ENCODE measurements around the gene CA12. TPM values are rescaled to one million over a fixed set of nuclear protein-coding genes. Genes with fewer than 3 reads are reported as not detected.

Gene CA12
- total RNA-seq, 1 donor from 2014 or later = 89.6 TPM

- H3K9me3 ChIP-seq = no peaks in the 10 kb centered on the region
- H3K4me1 ChIP-seq = peaks cover 4% of the 10 kb centered on the region
- intact Hi-C loops (cut with DNase I) = no loop called here
- no peak for DNase-seq (ENCODE audit: extremely low spot score in 2 of 2)
- TF ChIP-seq POLR2AphosphoS5 (IDR thresholded peaks at IDR 0.05; ENCODE audit: insufficient read depth in 1 of 2, low read depth in 1 of 2) (no peak), CTCF (IDR thresholded peaks at IDR 0.05) (no peak), POLR2A (IDR thresholded peaks at IDR 0.05) (no peak)
- no peaks in the 10 kb centered on the region for H3K36me3 ChIP-seq
- H3K27ac ChIP-seq = no peak overlapping the region
- H3K4me3 ChIP-seq = no peak overlapping the region
- no peaks in the 10 kb centered on the region for H3K27me3 ChIP-seq
These were observed 23.2 kb downstream of the CA12 start for GRCh38 chr15:63358241-63359029.

- Histone ChIP-seq H3K9me3 (no peaks in the 10 kb centered on the region), H3K4me3 (no peak overlapping the region), H3K4me1 (peaks cover 4% of the 10 kb centered on the region), H3K27me3 (no peaks in the 10 kb centered on the region), H3K27ac (no peak overlapping the region), H3K36me3 (no peaks in the 10 kb centered on the region)
- intact Hi-C loops (cut with DNase I) = no loop called here
- no peak for DNase-seq (ENCODE audit: extremely low spot score in 2 of 2)
- TF ChIP-seq CTCF (IDR thresholded peaks at IDR 0.05) = no peak
- TF ChIP-seq POLR2AphosphoS5 (IDR thresholded peaks at IDR 0.05; ENCODE audit: insufficient read depth in 1 of 2, low read depth in 1 of 2) = no peak
- TF ChIP-seq POLR2A (IDR thresholded peaks at IDR 0.05) = no peak
These were observed 23.9 kb downstream of the CA12 start for GRCh38 chr15:63357731-63358130.

GRCh38 chr15:63357061-63357460, 24.6 kb downstream of the CA12 start:
- H3K4me3 ChIP-seq = no peak overlapping the region
- peaks cover 9% of the 10 kb centered on the region for H3K4me1 ChIP-seq
- no peaks in the 10 kb centered on the region for H3K27me3 ChIP-seq
- no peak for TF ChIP-seq POLR2A (IDR thresholded peaks at IDR 0.05)
- no peak for TF ChIP-seq CTCF (IDR thresholded peaks at IDR 0.05)
- no peak for TF ChIP-seq POLR2AphosphoS5 (IDR thresholded peaks at IDR 0.05; ENCODE audit: insufficient read depth in 1 of 2, low read depth in 1 of 2)
- H3K27ac ChIP-seq = no peak overlapping the region
- intact Hi-C loops (cut with DNase I) = no loop called here
- DNase-seq (ENCODE audit: extremely low spot score in 2 of 2) = no peak
- no peaks in the 10 kb centered on the region for H3K36me3 ChIP-seq
- no peaks in the 10 kb centered on the region for H3K9me3 ChIP-seq

GRCh38 chr15:63354821-63355650, 26.6 kb downstream of the CA12 start:
- intact Hi-C loops (cut with DNase I) = no loop called here
- TF ChIP-seq POLR2A (IDR thresholded peaks at IDR 0.05) = no peak
- no peak for TF ChIP-seq CTCF (IDR thresholded peaks at IDR 0.05)
- no peak for TF ChIP-seq POLR2AphosphoS5 (IDR thresholded peaks at IDR 0.05; ENCODE audit: insufficient read depth in 1 of 2, low read depth in 1 of 2)
- Histone ChIP-seq H3K27ac (no peak overlapping the region), H3K4me3 (no peak overlapping the region), H3K27me3 (no peaks in the 10 kb centered on the region), H3K4me1 (peaks cover 29% of the 10 kb centered on the region), H3K9me3 (no peaks in the 10 kb centered on the region), H3K36me3 (no peaks in the 10 kb centered on the region)
- no peak for DNase-seq (ENCODE audit: extremely low spot score in 2 of 2)

All from vagina (tissue), 2 donors.